Endothelial cell of umbilical vein (primary cell): ENCODE data around the gene MKNK1. TPM values are rescaled to one million over a fixed set of nuclear protein-coding genes. Genes with fewer than 3 reads are reported as not detected.

Source experiments
- BruUV-seq: library from RNA; stranded (reverse); fragments of 400-500 nt; replicated peaks from 2 replicates; lab custom pipeline; 2021; lab: Mats Ljungman, UMichigan
- CTCF ChIA-PET: fragments of 300-600, 350-600 bp; sonication (Branson Sonifier 250); formaldehyde crosslinking; loops from one replicate; lab custom pipeline; 2021; ENCODE audit warnings: antibody characterized with exemption, inconsistent platforms; lab: Charles Lee
- POLR2A ChIA-PET: fragments of 300-600, 350-600 bp; sonication (Branson Sonifier 250); formaldehyde crosslinking; loops from one replicate; lab custom pipeline; 2021; ENCODE audit warnings: antibody characterized with exemption, inconsistent platforms; lab: Charles Lee
- DNase-seq: peaks from one replicate; pipeline ENCODE4 v3.0.0-alpha.2; 2011; ENCODE audit warnings: low read depth, low spot score
- FAIRE-seq: peaks from 2 replicates; lab custom pipeline; 2011; peaks lifted over from hg19 to GRCh38; lab: Jason Lieb, UNC
- H2AFZ ChIP-seq: 2 replicates; pipeline ENCODE4 v1.6.0; 2012; ENCODE audit warnings: low read depth, low read length, control low read depth, inconsistent platforms
- H3K27ac ChIP-seq: 2 replicates; pipeline ENCODE4 v1.5.1; 2011; ENCODE audit warnings: low read depth, mild to moderate bottlenecking, control low read depth, low read length, moderate library complexity; ENCODE audit not compliant: insufficient read depth
- H3K27me3 ChIP-seq, 2 experiments: 2 replicates each; pipeline versions ENCODE4 v1.6.0 to v1.6.1; 2011; ENCODE audit warnings: low read length in 2 of 2, mixed read lengths in 1 of 2; ENCODE audit not compliant: control insufficient read depth in 2 of 2, insufficient read depth in 2 of 2
- H3K36me3 ChIP-seq, 2 experiments: 2 replicates in 1 of 2; 3 replicates in 1 of 2; pipeline ENCODE4 v1.5.1; 2011; ENCODE audit warnings: low read length in 2 of 2, mild to moderate bottlenecking in 1 of 2, moderate library complexity in 1 of 2; ENCODE audit not compliant: control insufficient read depth in 2 of 2, insufficient read depth in 2 of 2; ENCODE audit errors: extremely low read depth in 1 of 2
- H3K4me1 ChIP-seq: 3 replicates; pipeline ENCODE4 v1.5.1; 2011; ENCODE audit warnings: mild to moderate bottlenecking, low read length; ENCODE audit not compliant: control insufficient read depth, insufficient read depth; ENCODE audit errors: extremely low read depth
- H3K4me2 ChIP-seq: 2 replicates; pipeline ENCODE4 v1.6.1; 2011; ENCODE audit warnings: low read length, control low read depth, mixed read lengths; ENCODE audit not compliant: insufficient read depth
- H3K4me3 ChIP-seq, 3 experiments: fragments of 200-600 bp in 1 of 3; sonication (generic), shearing (Covaris generic) in 1 of 3; replicated peaks in 1 of 3; 2 replicates each; pipeline ENCODE4 v1.5.1; 2011 to 2016; ENCODE audit warnings: control low read depth in 3 of 3, low read length in 3 of 3, mild to moderate bottlenecking in 2 of 3, inconsistent platforms in 1 of 3, low read depth in 1 of 3, moderate library complexity in 1 of 3; ENCODE audit not compliant: insufficient read depth in 1 of 3
- H3K79me2 ChIP-seq: 2 replicates; pipeline ENCODE4 v1.6.0; 2012; ENCODE audit warnings: low read length, inconsistent platforms; ENCODE audit not compliant: control insufficient read depth, insufficient read depth
- H3K9ac ChIP-seq: replicated peaks from 2 replicates; pipeline ENCODE3; 2011; ENCODE audit warnings: low read length, control low read depth; ENCODE audit not compliant: insufficient read depth; ENCODE audit errors: extremely low read depth
- H3K9me1 ChIP-seq: replicated peaks from 3 replicates; pipeline ENCODE4 v1.6.0; 2011; ENCODE audit warnings: mild to moderate bottlenecking, low read length; ENCODE audit not compliant: control insufficient read depth, insufficient read depth; ENCODE audit errors: extremely low read depth
- H3K9me3 ChIP-seq: replicated peaks from 2 replicates; pipeline ENCODE4 v1.5.1; 2012; ENCODE audit warnings: low read length, inconsistent platforms; ENCODE audit not compliant: control insufficient read depth, insufficient read depth
- H4K20me1 ChIP-seq: replicated peaks from 2 replicates; pipeline ENCODE3; 2011; ENCODE audit warnings: mild to moderate bottlenecking, low read length; ENCODE audit not compliant: control insufficient read depth, insufficient read depth; ENCODE audit errors: extremely low read depth
- EZH2 ChIP-seq: IDR thresholded peaks from 2 replicates; pipeline ENCODE4 v1.6.1; 2012; ENCODE audit warnings: borderline replicate concordance, low read depth, mild to moderate bottlenecking, moderate library complexity, low read length, inconsistent platforms; ENCODE audit not compliant: severe bottlenecking
- FOS ChIP-seq: IDR thresholded peaks from 2 replicates; pipeline ENCODE4 v1.6.1; 2011; ENCODE audit warnings: mild to moderate bottlenecking, low read length, moderate library complexity, borderline replicate concordance; ENCODE audit not compliant: insufficient read depth
- GATA2 ChIP-seq: IDR thresholded peaks from 2 replicates; pipeline ENCODE4 v1.7.0; 2011; ENCODE audit warnings: low read depth, mild to moderate bottlenecking, moderate library complexity, mixed read lengths, low read length; ENCODE audit not compliant: insufficient read length, insufficient read depth
- JUN ChIP-seq: IDR thresholded peaks from 2 replicates; pipeline ENCODE4 v1.6.1; 2011; ENCODE audit warnings: borderline replicate concordance, low read depth; ENCODE audit not compliant: insufficient read length, insufficient read depth
- MAX ChIP-seq: IDR thresholded peaks from 2 replicates; pipeline ENCODE4 v1.6.1; 2011; ENCODE audit not compliant: insufficient read depth, insufficient read length
- MYC ChIP-seq: IDR thresholded peaks from one replicate; pipeline ENCODE4 v1.6.1; 2011; ENCODE audit warnings: mild to moderate bottlenecking, low read depth, low read length
- POLR2A ChIP-seq: IDR thresholded peaks from 2 replicates; pipeline ENCODE4 v1.6.1; 2012; ENCODE audit warnings: low read depth, mild to moderate bottlenecking, control low read depth, low read length
- POLR2AphosphoS5 ChIP-seq: IDR thresholded peaks from 2 replicates; pipeline ENCODE4 v1.6.1; 2012; ENCODE audit warnings: low read depth, mild to moderate bottlenecking, control low read depth, low read length, moderate library complexity; ENCODE audit not compliant: insufficient read depth
- dilution Hi-C: fragments of 300-500 bp; cut with MboI; formaldehyde crosslinking; loops from one replicate; pipeline ENCODE4 v1.15.0; 2019; ENCODE audit warnings: low sequenced_read_pairs; ENCODE audit not compliant: extremely low pct_ligation_motif_present
- intact Hi-C: fragments of 100-400 bp; cut with micrococcal nuclease; formaldehyde crosslinking; loops from one replicate; pipeline ENCODE4 v1.10.0; 2022
- polyA plus RNA-seq, 4 experiments: library from polyadenylated mRNA; depleted of rRNA in 3 of 4; stranded (reverse) in 3 of 4; unstranded in 1 of 4; fragments of >200 nt; gene quantifications; 2 replicates each; pipeline versions ENCODE4 v1.2.1 to v1.2.3, GENCODE V29; 2011 to 2012; ENCODE audit warnings: missing spikeins in 1 of 4
- total RNA-seq: library from RNA; stranded (reverse); gene quantifications from 2 replicates; pipeline ENCODE4 v1.2.3, GENCODE V29; 2021
- TF ChIP-seq, protein P1 (sequence below), 2 donors: IDR thresholded peaks; 1 replicate in 1 of 2; 2 replicates in 1 of 2; pipeline ENCODE4 v1.5.1; 2011; ENCODE audit warnings: low read length in 2 of 2, mild to moderate bottlenecking in 2 of 2, moderate library complexity in 2 of 2, control low read depth in 1 of 2, inconsistent platforms in 1 of 2, low read depth in 1 of 2; ENCODE audit not compliant: insufficient read depth in 1 of 2; ENCODE audit errors: extremely low read depth in 1 of 2

Gene MKNK1
- total and polyA plus RNA-seq, 2 donors (not counting 3 experiments of a cell fraction or from before 2014, with no cell fraction given), result 32.9 to 42.6 TPM

GRCh38 chr1:46643368-46643775 is 39.3 kb upstream of the MKNK1 start:
- Histone ChIP-seq H3K9me3 (no peaks in the 10 kb centered on the region), H3K4me3 (no peak overlapping the region), H3K27me3 (no peaks in the 10 kb centered on the region), H3K9ac (no peak overlapping the region), H3K79me2 (no peaks in the 10 kb centered on the region), H4K20me1 (no peaks in the 10 kb centered on the region), H3K4me2 (no peak overlapping the region), H3K36me3 (peaks cover 0 to 3% of the 10 kb centered on the region in 2 experiments), H3K27ac (no peak overlapping the region), H3K9me1 (no peaks in the 10 kb centered on the region), H3K4me1 (no peaks in the 10 kb centered on the region), H2AFZ (no peak overlapping the region)
- CTCF ChIA-PET, result interaction anchor here (1.3 kb wide), 1 partner anchor 9 kb away, joined by 6 read pairs; no protein-coding TSS in a partner anchor
- DNase-seq (peak; percentile 54), FAIRE-seq (no peak)
- TF ChIP-seq POLR2A, result no peak
- no peak for TF ChIP-seq GATA2
- TF ChIP-seq JUN, result no peak
- no peak for TF ChIP-seq POLR2AphosphoS5
- TF ChIP-seq EZH2, result no peak
- no peak for TF ChIP-seq MAX
- no peak for TF ChIP-seq FOS
- TF ChIP-seq, protein P1, sequence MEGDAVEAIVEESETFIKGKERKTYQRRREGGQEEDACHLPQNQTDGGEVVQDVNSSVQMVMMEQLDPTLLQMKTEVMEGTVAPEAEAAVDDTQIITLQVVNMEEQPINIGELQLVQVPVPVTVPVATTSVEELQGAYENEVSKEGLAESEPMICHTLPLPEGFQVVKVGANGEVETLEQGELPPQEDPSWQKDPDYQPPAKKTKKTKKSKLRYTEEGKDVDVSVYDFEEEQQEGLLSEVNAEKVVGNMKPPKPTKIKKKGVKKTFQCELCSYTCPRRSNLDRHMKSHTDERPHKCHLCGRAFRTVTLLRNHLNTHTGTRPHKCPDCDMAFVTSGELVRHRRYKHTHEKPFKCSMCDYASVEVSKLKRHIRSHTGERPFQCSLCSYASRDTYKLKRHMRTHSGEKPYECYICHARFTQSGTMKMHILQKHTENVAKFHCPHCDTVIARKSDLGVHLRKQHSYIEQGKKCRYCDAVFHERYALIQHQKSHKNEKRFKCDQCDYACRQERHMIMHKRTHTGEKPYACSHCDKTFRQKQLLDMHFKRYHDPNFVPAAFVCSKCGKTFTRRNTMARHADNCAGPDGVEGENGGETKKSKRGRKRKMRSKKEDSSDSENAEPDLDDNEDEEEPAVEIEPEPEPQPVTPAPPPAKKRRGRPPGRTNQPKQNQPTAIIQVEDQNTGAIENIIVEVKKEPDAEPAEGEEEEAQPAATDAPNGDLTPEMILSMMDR (IDR thresholded peaks at IDR 0.05; ENCODE audit: extremely low read depth in 1 of 2, insufficient read depth in 1 of 2, low read depth in 1 of 2, low read length in 2 of 2), result no peak
- no peak for TF ChIP-seq MYC
- dilution Hi-C loops, result no loop called here
- intact Hi-C loops, result no loop called here
- BruUV-seq, result no TSS peak
- POLR2A ChIA-PET, result no interaction called here
